Measurements from ENCODE around the gene CDK11A.
"Not testable (repeated sequence)": the region's sequence is repeated elsewhere in the genome, so short reads cannot be mapped to it uniquely, and the experiment has no call there.

DNA sequence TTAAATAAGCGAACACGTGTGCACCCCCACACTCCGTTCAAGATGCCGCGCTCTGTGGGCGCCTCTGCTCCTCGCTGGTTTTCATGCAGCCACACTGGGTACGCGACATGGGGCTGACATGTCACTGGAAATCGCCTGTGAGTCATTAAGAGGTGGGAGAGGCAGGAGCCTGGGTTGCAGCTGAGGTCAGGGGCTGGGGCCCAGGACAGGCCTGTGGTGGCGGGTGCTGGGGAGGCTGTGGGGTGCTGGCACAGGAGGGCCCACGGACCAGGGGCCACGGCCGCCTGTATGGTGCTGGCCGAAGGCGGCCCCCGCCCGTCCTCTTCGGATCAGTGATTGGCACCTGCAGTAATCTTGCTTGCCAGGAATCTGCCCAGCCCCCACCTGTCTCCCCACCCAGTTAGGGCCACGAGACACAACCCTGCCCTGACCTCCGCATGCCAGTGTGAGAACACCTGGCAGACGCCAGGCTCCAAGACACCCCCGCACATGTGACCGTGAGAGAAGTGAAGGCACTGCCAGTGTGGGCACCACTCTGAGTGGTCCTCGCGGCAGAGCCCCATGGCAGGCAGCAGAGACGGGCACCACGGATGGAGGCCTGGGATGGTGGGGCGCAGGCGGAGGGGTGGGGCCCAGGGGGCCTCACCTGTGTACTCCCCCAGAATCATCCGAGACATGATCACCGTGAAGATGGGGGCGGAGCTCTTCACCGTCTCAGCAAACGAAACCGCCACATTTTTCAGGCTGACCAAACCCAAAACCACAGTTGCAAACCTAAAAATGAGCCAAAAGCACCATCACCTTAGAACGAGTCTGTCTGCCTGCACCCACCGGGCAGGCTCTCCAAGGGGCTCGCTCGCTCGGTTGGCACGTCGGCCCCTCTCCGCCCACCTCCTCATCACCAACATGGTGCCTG, 13.8 kb upstream of the CDK11A start:
- not testable (repeated sequence) for TF ChIP-seq EZH2 (IDR thresholded peaks at IDR 0.05); FOXP2 (optimal IDR thresholded peaks at IDR 0.05; ENCODE audit: control extremely low read depth, extremely low read length, insufficient read depth); POLR2AphosphoS5 (IDR thresholded peaks at IDR 0.05; ENCODE audit: borderline replicate concordance, low read depth, low read length)

Data from SK-N-MC (cell line).